ENCODE data around the gene TULP4.

The TULP4 gene

DNA sequence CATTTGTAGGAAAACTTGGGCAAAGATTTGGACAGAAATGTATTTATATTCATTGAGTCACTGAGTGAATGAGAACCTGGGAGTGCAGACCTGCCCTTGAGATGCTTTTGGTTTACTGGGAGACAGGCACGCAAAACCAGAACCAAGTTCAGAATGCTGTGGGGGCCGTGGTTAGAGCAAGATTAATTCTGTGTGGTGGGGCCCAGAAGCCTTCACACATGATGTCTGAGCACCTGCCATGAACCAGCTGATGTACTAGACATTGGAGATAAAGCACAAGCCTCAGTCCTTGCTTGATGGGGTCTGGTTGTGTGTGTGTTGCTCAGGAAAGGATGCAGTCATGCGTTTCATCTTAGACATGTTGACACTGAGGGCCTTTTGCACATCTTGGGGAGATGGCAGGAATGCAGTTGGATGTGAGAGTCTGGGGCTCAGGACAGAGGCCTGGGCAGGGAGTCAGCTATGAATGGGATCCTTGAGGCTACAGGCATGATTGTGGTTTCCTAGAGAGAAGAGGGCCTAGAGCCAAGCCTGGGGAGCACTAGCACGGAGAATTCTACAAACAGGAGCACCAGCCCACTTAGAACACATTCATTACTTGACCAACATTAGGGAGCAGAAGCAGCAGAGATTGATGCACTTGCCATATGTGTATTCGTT is 133.3 kb downstream of the TULP4 start:
- no peak overlapping the region for H3K9ac ChIP-seq
- no peaks in the 10 kb centered on the region for H3K9me3 ChIP-seq
- no peaks in the 10 kb centered on the region for H3K27me3 ChIP-seq
- H3K4me3 ChIP-seq, result no peak overlapping the region
- H3K4me1 ChIP-seq, result peaks cover 6% of the 10 kb centered on the region; the same call in 1 of the 2 replicates
- peaks cover 47% of the 10 kb centered on the region for H3K36me3 ChIP-seq
- H4K20me1 ChIP-seq, result 0 out of 2 replicates have a peak, but pooled peaks cover 6% of the 10 kb centered on the region
- TF ChIP-seq Cebpa-rat (IDR thresholded peaks at IDR 0.05), result no peak
- no peak overlapping the region for H3K4me2 ChIP-seq
- H3K27ac ChIP-seq, result no peak overlapping the region

DNA sequence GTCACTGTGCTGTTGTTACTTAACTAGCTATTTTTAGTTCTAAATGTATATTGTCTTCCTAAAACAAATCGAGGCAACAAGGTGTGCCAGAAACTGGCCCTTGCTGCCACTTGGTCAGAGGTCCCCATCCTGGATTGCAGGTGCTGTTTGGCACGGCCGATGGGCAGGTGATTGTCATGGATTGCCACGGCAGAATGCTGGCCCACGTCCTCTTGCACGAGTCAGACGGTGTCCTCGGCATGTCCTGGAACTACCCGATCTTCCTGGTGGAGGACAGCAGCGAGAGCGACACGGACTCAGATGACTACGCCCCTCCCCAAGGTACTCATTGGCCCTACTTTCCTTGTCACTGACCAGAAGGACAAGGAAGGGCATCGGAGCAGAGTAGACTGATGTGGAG is 136.6 kb downstream of the TULP4 start:
- H3K9me3 ChIP-seq, result no peaks in the 10 kb centered on the region
- H3K27me3 ChIP-seq, result no peaks in the 10 kb centered on the region
- H3K36me3 ChIP-seq, result peaks cover 50% of the 10 kb centered on the region
- no peak overlapping the region for H3K4me3 ChIP-seq
- H3K9ac ChIP-seq, result no peak overlapping the region
- H3K27ac ChIP-seq, result no peak overlapping the region
- no peak overlapping the region for H3K4me2 ChIP-seq
- peaks cover 6% of the 10 kb centered on the region; the same call in 1 of the 2 replicates for H3K4me1 ChIP-seq
- TF ChIP-seq Cebpa-rat (IDR thresholded peaks at IDR 0.05), result no peak
- H4K20me1 ChIP-seq, result 0 out of 2 replicates have a peak, but pooled peaks cover 6% of the 10 kb centered on the region

DNA sequence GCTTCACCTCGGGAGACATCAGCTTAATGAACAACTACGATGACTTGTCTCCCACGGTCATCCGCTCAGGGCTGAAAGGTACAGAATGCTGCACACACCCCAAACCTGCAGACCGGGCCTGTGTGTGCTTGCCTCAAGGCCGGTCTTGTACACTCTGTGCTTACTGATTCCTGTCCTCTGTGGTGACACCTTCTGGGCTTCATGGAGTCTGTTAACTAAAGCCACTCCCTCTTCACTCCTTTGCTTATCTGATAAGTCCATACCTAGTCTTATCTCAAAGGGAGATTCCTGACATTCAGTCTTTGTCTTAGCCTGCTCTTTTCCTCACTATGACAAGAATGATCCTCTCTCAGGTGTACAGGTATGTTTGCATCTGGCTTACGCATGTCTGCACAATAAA is 139.9 kb downstream of the TULP4 start:
- Histone ChIP-seq H3K9me3 (no peaks in the 10 kb centered on the region), H3K27me3 (no peaks in the 10 kb centered on the region), H3K4me1 (no peaks in the 10 kb centered on the region), H4K20me1 (no peaks in the 10 kb centered on the region), H3K36me3 (peaks cover 67% of the 10 kb centered on the region), H3K9ac (no peak overlapping the region), H3K27ac (no peak overlapping the region), H3K4me2 (no peak overlapping the region), H3K4me3 (no peak overlapping the region)
- no peak for TF ChIP-seq Cebpa-rat (IDR thresholded peaks at IDR 0.05)

DNA sequence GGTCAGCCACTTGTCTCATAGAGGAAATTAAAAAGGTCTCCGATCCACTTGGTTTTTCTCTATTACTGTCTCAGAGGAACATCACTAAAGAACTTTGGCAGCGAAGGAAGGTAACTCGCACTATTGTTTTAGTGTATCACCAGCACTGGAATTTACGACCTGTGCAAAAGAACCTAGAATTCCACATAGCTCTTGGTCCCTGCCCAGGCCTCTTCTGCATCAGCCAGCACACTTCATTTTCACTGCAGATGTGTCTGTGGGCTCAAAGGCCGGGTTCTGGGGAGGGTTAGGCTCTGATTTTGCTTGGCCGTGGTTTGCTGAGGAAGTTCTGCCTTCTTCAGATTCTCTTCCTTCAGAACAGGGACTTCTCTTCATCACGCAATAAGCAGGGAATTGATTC is 144.9 kb downstream of the TULP4 start:
- TF ChIP-seq Cebpa-rat (IDR thresholded peaks at IDR 0.05), result no peak
- Histone ChIP-seq H3K4me3 (no peak overlapping the region), H4K20me1 (no peaks in the 10 kb centered on the region), H3K27me3 (no peaks in the 10 kb centered on the region), H3K4me1 (no peaks in the 10 kb centered on the region; the same call in 1 of the 2 replicates), H3K9me3 (no peaks in the 10 kb centered on the region), H3K36me3 (peaks cover 78% of the 10 kb centered on the region), H3K4me2 (no peak overlapping the region), H3K27ac (no peak overlapping the region), H3K9ac (no peak overlapping the region)

DNA sequence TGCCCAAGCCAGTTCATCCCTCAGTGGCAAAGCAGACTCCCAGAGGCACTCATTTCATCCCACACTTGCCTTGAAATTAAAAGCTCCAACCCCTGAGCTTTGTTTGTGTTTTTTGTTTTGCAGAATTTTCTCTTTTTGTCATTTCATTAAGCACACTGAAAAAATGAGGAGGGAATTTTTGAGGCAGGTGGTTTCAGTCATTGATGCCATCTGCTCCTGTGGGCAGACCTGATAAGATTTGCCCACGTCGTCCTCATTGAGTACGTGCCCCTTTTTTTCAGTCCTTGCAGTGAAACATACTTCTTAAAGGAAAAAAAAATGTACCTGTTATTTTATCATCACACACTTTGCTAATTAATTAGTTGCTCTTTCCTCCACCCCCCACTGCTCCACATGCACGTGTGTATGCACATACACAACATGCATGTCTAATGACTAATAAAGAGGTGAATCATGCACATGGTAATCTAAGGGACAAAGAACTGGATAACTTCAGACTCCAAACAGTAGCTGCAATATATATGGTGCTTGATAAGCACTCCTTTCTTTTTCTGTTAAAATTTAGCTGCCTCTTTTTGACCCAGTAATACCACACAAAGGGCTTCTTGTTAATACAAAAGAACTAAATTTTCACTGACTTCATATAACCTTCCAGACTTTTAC is 145.5 kb downstream of the TULP4 start:
- Histone ChIP-seq H3K9ac (no peak overlapping the region), H3K4me2 (no peak overlapping the region), H3K4me1 (no peaks in the 10 kb centered on the region; the same call in 1 of the 2 replicates), H3K36me3 (peaks cover 78% of the 10 kb centered on the region), H3K27ac (no peak overlapping the region), H3K4me3 (no peak overlapping the region), H3K9me3 (no peaks in the 10 kb centered on the region), H3K27me3 (no peaks in the 10 kb centered on the region), H4K20me1 (no peaks in the 10 kb centered on the region)
- TF ChIP-seq Cebpa-rat (IDR thresholded peaks at IDR 0.05), result no peak

DNA sequence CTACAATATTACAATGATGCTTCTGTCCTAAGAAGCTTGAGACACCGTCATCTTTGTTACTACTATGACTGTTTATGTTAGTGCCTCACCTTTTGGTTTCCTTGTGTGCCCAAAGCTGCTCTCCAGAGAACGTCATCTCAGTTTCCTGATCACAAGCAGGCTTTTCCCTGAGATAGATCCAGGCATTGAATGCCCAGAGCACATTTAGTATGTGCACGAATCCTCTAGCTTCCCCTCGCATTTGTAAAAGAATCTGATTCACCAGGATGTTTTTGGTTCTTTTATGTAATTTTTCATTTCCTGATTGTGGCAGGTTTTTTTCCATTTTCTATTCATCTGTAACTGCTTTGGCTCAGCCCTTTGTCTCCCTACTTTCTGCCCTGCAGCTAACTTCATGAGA is 147.5 kb downstream of the TULP4 start:
- Histone ChIP-seq H3K9ac (no peak overlapping the region), H3K4me1 (no peaks in the 10 kb centered on the region; the same call in 1 of the 2 replicates), H4K20me1 (no peaks in the 10 kb centered on the region), H3K36me3 (peaks cover 88% of the 10 kb centered on the region), H3K27ac (no peak overlapping the region), H3K9me3 (peaks cover 9% of the 10 kb centered on the region; the same call in 1 of the 2 replicates), H3K4me2 (no peak overlapping the region), H3K27me3 (no peaks in the 10 kb centered on the region), H3K4me3 (no peak overlapping the region)
- TF ChIP-seq Cebpa-rat (IDR thresholded peaks at IDR 0.05), result no peak

DNA sequence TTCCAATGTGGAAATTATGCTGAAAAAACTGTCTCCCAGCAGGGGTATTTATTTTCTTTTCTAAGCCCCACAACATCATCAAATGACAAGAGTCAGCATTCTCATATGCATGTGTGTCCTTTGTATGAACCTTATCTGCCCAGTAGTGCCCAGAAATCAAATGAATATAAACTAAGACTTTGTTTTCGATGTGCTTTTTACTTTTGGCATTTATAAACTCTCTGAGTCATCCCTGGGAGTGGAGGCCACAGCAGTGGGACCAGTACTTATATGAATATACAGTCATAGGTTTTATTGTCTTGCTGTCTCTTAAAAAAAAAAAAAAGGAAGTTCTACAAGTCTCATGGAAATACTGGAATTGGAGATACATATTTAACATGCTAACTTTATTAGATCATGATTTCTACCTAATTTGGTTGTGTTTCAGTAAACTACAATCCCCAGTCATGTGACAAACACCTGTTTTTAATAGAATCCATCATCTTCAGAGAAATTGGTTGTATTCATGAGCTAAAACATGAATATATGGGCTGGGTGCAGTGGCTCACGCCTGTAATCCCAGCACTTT is 148.4 kb downstream of the TULP4 start:
- Histone ChIP-seq H3K4me1 (no peaks in the 10 kb centered on the region; the same call in 1 of the 2 replicates), H3K4me3 (no peak overlapping the region), H4K20me1 (no peaks in the 10 kb centered on the region), H3K36me3 (peaks cover 96% of the 10 kb centered on the region), H3K27ac (no peak overlapping the region), H3K27me3 (no peaks in the 10 kb centered on the region), H3K9me3 (peaks cover 16% of the 10 kb centered on the region), H3K4me2 (no peak overlapping the region), H3K9ac (no peak overlapping the region)
- no peak for TF ChIP-seq Cebpa-rat (IDR thresholded peaks at IDR 0.05)

DNA sequence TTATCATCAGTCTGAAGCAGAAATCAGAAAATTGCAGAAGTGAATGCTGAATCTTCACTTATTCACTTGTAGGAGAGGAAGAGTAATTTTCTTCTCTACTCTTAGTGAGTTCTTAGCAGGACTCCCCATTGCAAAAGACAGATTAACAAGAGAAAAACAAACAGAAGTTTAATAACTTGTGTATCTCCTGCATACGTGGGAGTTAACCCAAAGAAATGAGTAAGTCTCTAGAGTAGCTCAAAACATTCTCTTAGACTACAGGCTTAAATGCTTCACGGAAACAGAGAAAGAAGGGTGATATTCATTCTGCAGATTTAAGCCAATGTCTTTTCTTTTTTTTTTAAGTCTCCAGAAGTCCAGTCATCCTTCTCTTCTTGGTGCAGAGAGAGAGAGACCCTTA is 149.7 kb downstream of the TULP4 start:
- peaks cover 16% of the 10 kb centered on the region for H3K9me3 ChIP-seq
- no peak overlapping the region for H3K4me2 ChIP-seq
- H3K36me3 ChIP-seq, result peaks cover 94% of the 10 kb centered on the region
- no peaks in the 10 kb centered on the region; the same call in 1 of the 2 replicates for H3K4me1 ChIP-seq
- no peak overlapping the region for H3K27ac ChIP-seq
- H3K27me3 ChIP-seq, result no peaks in the 10 kb centered on the region
- TF ChIP-seq Cebpa-rat (IDR thresholded peaks at IDR 0.05), result no peak
- H4K20me1 ChIP-seq, result no peaks in the 10 kb centered on the region
- no peak overlapping the region for H3K4me3 ChIP-seq
- no peak overlapping the region for H3K9ac ChIP-seq

DNA sequence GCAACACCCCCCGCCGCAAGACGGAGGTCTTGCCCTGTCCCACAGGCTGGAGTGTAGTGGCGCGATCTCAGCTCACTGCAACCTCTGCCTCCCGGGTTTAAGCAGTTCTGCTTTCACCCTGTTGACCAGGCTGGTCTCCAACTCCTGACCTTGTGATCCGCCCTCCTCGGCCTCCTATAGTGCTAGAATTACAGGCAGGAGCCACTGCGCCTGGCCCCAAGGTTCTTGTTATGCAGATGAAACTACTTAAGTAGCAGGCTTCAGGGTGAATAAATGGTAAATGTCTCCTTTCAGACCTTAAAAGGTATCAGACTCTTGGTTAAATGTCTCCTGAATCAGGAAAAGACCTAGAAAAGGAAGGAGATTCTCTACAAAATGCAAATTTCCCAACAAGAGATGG is 152.2 kb downstream of the TULP4 start:
- H3K4me3 ChIP-seq, result no peak overlapping the region
- no peaks in the 10 kb centered on the region for H3K27me3 ChIP-seq
- no peaks in the 10 kb centered on the region; the same call in 1 of the 2 replicates for H3K4me1 ChIP-seq
- no peaks in the 10 kb centered on the region for H4K20me1 ChIP-seq
- TF ChIP-seq Cebpa-rat (IDR thresholded peaks at IDR 0.05), result no peak
- H3K4me2 ChIP-seq, result no peak overlapping the region
- H3K27ac ChIP-seq, result no peak overlapping the region
- no peak overlapping the region for H3K9ac ChIP-seq
- H3K36me3 ChIP-seq, result peaks cover 93% of the 10 kb centered on the region
- peaks cover 16% of the 10 kb centered on the region for H3K9me3 ChIP-seq

DNA sequence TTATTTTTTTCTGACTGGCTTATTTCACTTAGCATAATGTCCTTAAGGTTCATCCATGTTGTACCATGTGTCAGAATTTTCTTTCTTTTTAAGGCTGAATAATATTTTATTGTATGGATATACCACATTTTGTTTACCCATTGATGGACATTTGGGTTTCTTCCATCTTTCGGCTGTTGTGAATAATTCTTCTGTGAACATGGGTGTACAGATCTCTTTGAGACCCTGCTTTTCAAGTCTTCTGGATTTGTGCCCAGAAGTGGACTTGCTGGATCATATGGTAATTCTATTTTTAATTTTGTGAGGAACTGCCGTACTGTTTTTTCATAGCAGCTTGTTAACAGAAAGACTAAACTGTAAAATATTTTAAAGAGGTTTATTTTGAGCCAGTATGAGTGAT is 153.0 kb downstream of the TULP4 start:
- Histone ChIP-seq H3K4me2 (no peak overlapping the region), H3K9ac (no peak overlapping the region), H3K4me1 (no peaks in the 10 kb centered on the region), H3K27me3 (no peaks in the 10 kb centered on the region), H3K27ac (no peak overlapping the region), H3K9me3 (peaks cover 16% of the 10 kb centered on the region), H4K20me1 (no peaks in the 10 kb centered on the region), H3K4me3 (no peak overlapping the region), H3K36me3 (peaks cover 93% of the 10 kb centered on the region)
- no peak for TF ChIP-seq Cebpa-rat (IDR thresholded peaks at IDR 0.05)
